Measurements from ENCODE around the gene IL25. TPM values are rescaled to one million over a fixed set of nuclear protein-coding genes. Genes with fewer than 3 reads are reported as not detected.

Gene IL25
- total and polyA plus RNA-seq, 10 of the 15 experiments (the other 5 are each of a cell fraction or from before 2014, with no cell fraction given) = not detected

- H3K4me2 ChIP-seq (ENCODE audit: control insufficient read depth, insufficient read depth) = no peak overlapping the region
- no peak for DNase-seq (ENCODE audit: low read depth, low spot score)
- no TSS peak for BruUV-seq (replicated peaks)
- TF ChIP-seq E4F1 (IDR thresholded peaks at IDR 0.05; ENCODE audit: borderline replicate concordance, partially characterized antibody) = no peak
- no peak for TF ChIP-seq TAF1 (IDR thresholded peaks at IDR 0.05; ENCODE audit: borderline replicate concordance, low read depth, low read length)
- no peak for TF ChIP-seq IKZF1 (conservative IDR thresholded peaks at IDR 0.05)
- TF ChIP-seq ZBTB40 (IDR thresholded peaks at IDR 0.05; ENCODE audit: borderline replicate concordance) = no peak
- TF ChIP-seq BMI1 (IDR thresholded peaks at IDR 0.05; ENCODE audit: borderline replicate concordance) = no peak
- TF ChIP-seq NKRF (conservative IDR thresholded peaks at IDR 0.05) = no peak
- TF ChIP-seq CBX3 (IDR thresholded peaks at IDR 0.05; ENCODE audit: borderline replicate concordance, low read depth) = no peak
- TF ChIP-seq PAX5 (IDR thresholded peaks at IDR 0.05; ENCODE audit: borderline replicate concordance, low read depth, low read length) = no peak
- no peak for TF ChIP-seq JUND (IDR thresholded peaks at IDR 0.05; ENCODE audit: low read depth, low read length)
- no peak for TF ChIP-seq ATF2 (IDR thresholded peaks at IDR 0.05; ENCODE audit: low read length)
- TF ChIP-seq BRCA1 (IDR thresholded peaks at IDR 0.05; ENCODE audit: low read depth, low read length) = no peak
These were observed 6.1 kb downstream of the IL25 start for GRCh38 chr14:23378612-23379220.

More at GRCh38 chr14:23378612-23379220, 6.1 kb downstream of the IL25 start:
- no peak overlapping the region for H3K27ac ChIP-seq (ENCODE audit: control insufficient read depth, insufficient read depth)
- H4K20me1 ChIP-seq (ENCODE audit: control insufficient read depth, insufficient read depth) = no peaks in the 10 kb centered on the region
- H3K27me3 ChIP-seq (replicated peaks in 1 of 2; ENCODE audit: control insufficient read depth in 2 of 2, insufficient read depth in 2 of 2, low read length in 1 of 2) = no peaks in the 10 kb centered on the region; a peak in 1 of 4 replicates
- FAIRE-seq (no peak), ATAC-seq (no peak)
- H3K9ac ChIP-seq (ENCODE audit: control insufficient read depth, insufficient read depth, low read length) = no peak overlapping the region
- no peak overlapping the region for H2AFZ ChIP-seq (ENCODE audit: control insufficient read depth, low read depth, low read length)
- in situ Hi-C loops (cut with MboI) = no loop called here
- 29% methylated on average over 11 of the region's 11 CpGs for WGBS (ENCODE audit: insufficient coverage, insufficient replicate concordance, low lambda C conversion rate, missing lambda C conversion rate)
- H3K79me2 ChIP-seq (ENCODE audit: control insufficient read depth, insufficient read depth, low read length) = no peaks in the 10 kb centered on the region
- no peaks in the 10 kb centered on the region for H3K9me3 ChIP-seq (replicated peaks; ENCODE audit: control insufficient read depth, insufficient read depth, low read length)
- no peaks in the 10 kb centered on the region for H3K4me1 ChIP-seq (ENCODE audit: control insufficient read depth, insufficient read depth, low read length)
- ChIA-PET CTCF (interaction anchor here (0.6 to 5.7 kb wide), 8 partner anchors 19 to 310 kb away, joined by 3 to 52 read pairs (median 4); partner anchors contain the start of gene CEBPE), POLR2A (no interaction called here), RAD21 (ENCODE audit: unreplicated experiment) (interaction anchor here (2.3 kb wide), 1 partner anchor 51 kb away, joined by 5 read pairs; no protein-coding TSS in a partner anchor), SMC1A (ENCODE audit: uncharacterized antibody, unreplicated experiment) (interaction anchor here (1.1 to 2.1 kb wide), 2 partner anchors 115 to 258 kb away, joined by 5 to 11 read pairs; no protein-coding TSS in a partner anchor)
- no peak overlapping the region for H3K4me3 ChIP-seq
- intact Hi-C loops (cut with micrococcal nuclease; ENCODE audit: unreplicated experiment) = no loop called here
- no peaks in the 10 kb centered on the region for H3K36me3 ChIP-seq (ENCODE audit: control insufficient read depth in 2 of 2, insufficient read depth in 2 of 2, low read length in 1 of 2)

All from GM12878 (cell line).